HG03432 (cell line): Measurements from ENCODE around the gene IGDCC3.

Experiments
- ATAC-seq: cut with Tn5 transposase; IDR thresholded peaks from one replicate; pipeline ENCODE4 v1.9.1; 2021; ENCODE audit warnings: mild to moderate bottlenecking, moderate library complexity; ENCODE audit not compliant: unreplicated experiment

The IGDCC3 gene

DNA sequence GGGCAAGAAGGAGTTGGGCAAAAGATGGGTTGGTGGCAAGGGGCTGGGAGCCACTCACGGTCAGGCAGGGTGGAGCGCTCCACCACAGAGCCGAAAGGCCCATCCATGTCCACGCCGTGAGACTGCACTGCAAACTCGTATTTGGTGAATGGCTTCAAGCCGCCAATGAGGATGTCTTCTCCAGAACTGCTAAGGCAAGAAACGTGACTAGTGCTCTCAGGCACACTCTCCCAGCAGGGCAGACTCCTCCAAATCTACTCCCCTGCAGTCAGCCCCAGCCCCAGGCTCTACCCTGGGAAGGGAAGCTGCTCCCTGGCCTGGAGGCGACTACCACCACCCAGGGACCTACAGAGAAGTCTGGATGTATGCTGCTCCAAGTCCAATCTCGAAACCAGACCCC is 11.4 kb upstream of the IGDCC3 start:
- no peak for ATAC-seq

DNA sequence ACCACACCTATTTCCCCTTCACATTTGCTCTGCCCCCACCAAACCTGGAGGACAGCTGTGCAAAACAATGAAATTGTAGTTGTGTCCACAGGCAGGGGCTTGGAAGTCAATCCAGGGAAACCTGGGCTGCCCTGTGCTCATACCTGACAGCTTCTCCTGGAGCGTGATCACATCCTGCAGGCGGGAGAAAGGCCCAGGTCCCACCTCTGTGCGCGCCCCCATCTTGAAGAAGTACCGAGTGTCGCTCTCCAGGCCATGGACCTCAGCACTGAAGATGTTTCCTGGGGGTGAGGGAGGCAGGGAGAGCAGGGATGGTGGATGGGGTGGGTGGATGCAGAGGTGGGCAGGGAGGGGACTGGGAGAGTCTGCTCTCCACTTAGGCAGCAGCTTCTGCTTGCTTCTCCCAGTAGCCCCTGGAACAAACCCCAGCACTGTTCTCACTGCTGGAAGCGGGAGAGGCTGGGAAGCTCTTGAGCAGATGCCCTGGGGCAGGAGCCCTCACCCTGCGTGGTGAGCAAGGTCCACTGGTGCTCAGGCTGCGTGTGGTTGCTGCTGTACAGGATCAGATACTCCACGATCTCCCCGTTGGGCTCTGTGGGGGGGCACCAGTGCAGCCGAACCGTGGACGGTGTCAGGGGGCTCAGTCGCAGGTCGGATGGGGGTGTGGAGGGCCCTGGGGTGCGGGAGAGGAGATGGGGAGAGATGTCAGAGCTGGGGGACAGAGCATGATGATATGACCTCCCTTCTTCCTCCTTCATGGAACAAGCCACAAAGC is 10.7 kb upstream of the IGDCC3 start:
- no peak for ATAC-seq

DNA sequence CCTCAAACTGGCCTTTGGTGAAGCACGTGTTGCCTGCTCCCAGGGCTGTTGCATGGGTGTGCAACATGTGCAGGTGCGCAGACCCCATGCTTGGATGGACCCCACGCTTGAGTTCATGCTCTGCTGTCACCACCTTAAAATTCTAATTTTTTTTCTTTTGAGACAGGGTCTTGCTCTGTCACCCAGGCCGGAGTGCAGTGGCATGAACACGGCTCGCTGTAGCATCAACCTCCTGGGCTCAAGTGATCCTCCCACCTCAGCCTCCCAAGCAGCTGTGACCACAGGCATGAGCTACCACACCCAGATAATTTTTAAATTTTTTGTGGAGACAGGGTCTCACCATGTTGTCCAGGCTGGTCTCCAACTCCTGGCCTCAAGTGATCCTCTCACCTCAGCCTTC is 9.1 kb upstream of the IGDCC3 start:
- no peak for ATAC-seq

DNA sequence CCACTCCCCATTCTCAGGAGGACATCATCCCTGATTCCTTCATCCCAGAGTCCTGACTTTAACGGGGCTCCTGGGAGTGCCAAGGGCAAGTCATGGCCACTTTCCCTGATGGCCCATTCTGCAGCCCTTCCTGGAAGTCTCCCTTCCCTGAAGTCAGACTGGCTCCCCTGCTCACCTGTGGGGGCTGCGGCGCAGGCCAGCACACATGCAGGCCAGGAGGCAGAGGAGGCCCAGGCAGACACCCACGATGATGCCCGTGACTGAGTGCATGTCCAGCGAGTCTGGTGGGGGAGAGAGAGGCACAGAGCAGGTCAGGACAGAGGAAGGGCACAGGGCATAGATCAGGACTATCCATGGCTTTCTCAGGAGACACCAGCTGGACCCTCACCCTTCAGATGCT is 8.6 kb upstream of the IGDCC3 start:
- ATAC-seq: no peak

DNA sequence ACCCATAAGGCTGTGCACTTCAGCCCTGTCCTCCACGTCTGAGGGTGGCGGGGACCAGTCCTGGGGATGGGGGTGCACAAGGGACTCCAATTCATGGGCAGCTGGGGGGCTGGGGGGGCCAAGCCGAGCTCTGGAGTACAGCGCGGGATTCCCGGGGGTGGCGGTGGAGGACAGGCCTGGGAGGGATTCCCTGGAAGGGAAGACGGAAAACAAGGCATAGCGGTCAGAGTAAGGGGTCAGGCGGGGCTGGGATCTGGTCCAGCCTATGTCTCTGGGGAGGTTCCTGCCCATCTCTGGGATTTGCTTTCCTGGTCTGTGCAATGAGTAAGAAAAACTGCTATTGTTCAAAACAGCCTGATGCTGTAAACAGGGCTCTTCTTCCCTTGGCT is 8.1 kb upstream of the IGDCC3 start:
- ATAC-seq: no peak

DNA sequence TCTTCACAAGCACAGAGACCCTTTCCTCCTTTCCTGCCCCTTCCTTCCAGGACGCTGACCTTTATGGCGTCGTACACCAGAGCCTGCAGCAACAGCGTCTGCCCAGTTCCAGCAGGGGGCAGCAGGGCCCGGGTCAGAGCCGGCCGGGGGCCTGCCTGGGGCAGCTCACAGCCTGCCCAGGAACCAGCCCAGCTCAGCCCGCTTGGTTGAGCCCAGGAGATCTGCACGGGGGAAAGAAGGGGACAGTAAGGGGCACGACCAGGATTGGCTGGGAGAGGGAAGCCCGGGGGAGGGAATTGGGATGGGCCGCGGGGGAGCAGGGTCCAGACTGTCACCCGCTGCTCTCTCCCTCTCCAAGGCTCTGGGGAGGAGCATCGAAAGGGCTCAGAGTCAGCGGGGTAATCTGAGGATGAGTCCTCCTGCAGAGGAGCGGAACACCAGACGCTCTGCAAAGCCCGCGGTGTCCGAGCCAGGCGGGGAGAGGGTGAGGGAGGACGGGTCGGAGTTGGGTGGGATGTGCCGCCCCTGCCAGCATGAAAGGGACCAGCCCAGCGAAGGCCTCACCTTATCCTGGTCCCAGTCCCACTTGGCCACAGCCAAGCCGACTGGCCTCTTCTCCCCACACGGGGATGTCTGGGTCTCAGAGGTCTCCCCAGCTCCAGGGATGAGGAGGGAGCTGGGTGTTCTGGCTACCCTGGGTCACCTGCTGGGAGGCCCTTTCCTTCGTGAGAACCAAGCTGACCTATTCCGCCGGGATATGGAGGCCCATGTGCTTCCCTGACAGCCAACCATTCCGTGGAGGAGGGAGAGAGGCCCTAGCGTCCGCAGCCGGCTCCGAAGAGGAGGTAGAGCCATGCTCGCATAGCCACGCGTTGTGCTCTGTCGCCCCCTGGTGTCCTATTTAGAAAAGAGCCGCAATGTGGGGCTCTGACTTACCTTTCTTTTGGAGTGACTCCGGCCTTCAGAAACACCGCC is 7.4 kb upstream of the IGDCC3 start:
- peak; percentile 73 for ATAC-seq

DNA sequence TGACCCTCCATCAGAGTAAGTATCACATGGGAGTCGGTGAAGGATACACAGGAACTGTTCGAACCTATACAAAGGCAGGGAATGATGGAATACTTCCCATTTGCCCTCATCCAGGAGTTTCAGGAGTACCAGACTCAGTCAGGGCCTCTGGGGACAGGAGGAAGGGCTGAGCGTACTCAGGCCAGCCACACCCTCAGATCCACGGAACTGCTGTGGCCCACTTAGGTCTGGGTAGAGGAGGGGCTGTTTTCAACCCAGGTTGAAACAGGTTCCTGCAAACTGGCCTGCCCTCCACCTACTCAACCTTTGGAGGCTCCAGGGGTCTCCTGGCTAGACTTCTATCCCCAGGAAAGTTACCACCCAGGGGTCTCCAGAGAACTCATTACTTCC is 6.7 kb upstream of the IGDCC3 start:
- ATAC-seq: peak; percentile 14

DNA sequence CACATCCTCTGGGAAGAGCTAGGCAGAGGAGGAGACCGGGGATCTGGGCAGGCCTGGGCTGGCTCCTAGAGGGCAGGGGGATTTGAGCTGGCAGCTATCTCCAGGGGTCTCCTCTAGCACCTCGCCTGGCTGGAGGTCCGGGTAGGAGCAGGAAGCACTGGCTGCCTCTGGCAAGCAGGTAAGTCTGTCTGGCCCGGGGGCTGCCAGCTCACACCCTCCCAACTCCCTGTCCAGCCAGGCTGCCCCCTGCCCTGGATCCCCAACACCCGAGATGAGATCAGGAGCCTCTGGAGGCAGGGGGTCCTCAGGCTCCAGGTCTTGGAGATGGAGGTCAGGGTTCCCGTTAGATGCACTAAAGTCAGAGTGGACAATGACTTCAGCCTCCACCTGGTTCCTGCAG is 6.2 kb upstream of the IGDCC3 start:
- no peak for ATAC-seq

DNA sequence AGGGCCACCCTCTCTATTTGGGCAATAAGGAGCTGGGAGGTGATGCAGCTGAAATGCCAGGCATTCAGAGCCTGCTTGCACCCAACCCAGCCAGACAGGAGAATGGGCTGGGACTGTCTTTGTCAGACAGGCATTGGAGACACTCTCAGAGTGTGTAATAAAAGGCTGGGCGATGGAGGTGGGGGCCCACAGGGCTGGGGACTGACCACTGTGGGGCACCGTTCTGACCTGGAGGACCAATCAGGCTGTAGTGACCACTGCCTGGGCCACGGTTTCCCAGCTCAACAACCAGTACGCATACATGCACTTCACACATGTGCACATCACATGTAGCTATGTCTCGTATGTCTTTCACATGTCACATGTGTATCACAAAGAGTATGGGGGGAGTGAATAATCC is 5.7 kb upstream of the IGDCC3 start:
- no peak for ATAC-seq

DNA sequence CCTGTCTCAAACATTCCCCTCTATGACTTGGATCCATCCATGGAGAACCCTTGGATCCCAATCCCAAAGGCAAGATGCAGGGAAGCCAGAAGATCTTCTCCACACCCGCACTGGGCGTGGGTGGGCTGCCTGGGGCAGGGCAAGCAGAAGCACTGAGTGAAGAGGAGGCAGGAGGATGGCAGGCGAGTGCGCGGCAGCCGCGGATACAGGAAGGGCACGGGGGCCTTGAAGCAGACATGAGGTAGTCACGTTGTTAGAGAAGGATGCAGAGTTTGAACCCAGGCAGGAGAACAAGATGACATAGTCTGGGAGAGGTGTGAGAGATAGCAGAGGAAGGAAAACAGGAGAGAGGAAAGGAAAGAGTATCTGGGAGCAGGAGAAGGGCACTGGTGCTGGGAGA is 5.1 kb upstream of the IGDCC3 start:
- no peak for ATAC-seq

DNA sequence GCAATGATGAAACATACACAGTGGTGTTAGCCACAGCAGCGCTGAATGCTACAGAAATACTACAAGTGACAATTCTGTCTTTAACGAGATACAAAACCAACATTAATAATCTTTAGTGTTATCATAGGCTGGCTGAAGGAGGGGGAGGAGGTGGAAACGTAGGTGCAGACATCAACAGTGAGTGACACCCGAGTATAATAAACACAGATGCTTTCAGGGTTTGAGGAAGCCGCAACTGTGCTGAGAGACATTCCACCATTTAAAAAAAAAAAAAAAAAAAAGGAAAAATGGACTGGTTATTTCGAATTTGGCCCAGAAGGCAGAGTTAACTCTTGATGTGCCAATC is 4.3 kb upstream of the IGDCC3 start:
- no peak for ATAC-seq

DNA sequence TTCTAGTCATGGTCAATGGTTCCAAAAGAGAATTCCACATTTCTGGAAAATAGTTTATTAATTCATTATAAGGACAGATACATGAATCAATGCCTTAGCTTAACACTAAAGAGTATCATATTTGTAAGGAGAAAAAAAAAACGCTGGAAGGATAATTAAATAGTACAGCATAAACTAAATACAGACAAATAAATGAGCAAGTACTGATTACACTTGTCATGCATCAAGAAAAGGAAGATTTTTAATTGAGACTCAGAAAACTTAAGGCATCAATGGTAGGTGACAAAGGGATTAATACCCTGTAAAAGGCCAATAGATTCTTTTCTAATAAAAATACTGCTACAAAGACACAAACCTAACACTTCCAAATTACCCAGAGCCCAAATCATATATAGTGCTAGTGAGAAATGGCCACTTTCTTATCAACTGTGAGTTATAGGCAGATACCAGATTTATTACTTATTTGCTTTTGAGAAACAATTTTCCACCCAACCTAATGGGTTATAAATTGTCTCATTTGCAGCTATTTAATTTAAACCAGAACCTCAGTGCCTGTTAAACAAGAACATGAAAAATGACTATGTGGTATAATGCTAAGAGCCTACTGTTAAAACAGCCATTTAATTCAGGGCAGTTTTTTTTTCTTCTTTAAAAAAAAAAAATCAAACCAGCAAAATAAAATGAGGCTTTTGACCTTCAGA is 3.8 kb upstream of the IGDCC3 start:
- ATAC-seq: no peak

DNA sequence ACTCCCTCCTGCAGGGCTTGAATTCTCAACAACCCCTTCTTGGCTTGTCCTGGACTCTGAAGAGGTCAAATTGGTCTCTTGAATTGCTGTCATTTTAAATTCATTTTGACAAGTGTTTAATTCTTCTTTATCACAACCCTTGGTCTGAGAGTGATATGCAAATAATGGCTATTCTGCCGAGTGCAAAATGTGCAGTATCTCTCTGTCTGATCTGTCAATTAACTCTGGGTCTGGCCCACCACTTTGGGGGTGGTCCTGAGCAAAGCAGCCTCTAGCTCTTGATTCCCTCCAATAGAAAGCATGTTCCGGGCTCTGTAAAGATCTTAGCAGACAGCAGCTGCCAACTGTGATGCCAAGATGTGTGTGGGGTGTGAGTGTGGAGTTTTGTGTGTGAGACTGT is 2.2 kb upstream of the IGDCC3 start:
- ATAC-seq: no peak

DNA sequence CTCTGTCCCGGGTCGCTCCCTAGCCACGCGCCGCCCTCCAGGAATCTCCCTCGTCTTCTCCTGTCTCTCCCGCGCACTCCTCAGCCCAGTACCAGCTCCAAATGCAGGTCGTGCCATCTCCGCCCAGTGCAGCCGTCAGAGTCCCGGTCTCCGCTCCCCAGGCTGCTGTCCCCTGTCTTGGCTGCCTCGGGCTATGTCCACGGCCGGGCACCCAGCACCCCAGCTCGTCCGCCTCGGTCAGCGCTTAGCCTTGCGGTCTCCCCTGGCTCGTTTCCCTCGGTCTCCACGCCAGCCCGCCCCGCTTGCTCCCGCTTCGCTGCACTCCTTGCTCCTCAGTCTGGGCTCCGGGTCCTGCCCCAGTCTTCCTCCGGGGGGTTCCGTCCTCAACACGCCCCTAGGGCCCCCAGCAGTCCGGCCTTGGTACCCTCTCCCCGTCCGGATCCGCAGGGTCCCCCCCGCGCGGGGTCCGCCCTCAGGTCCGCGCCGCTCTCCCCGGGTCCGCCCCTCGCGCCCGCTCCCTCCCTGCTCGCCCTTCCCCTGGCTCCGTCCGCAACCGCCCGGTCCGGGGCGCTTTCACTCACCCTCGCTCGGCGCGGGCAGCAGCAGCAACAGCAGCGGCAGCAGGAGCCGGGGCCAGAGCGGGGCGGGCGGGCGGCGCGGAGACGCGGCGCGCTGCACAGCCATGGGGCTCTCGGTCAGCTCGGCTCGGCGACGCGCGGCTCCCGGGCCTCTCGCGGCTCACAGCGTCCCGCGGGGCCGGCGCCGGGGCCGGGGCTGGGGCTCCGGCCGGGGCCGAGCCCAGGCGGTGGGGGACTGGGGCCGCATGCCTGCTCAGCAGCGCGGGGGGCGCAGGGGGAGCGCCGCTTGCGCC is 462 bp downstream of the IGDCC3 start:
- ATAC-seq: no peak

DNA sequence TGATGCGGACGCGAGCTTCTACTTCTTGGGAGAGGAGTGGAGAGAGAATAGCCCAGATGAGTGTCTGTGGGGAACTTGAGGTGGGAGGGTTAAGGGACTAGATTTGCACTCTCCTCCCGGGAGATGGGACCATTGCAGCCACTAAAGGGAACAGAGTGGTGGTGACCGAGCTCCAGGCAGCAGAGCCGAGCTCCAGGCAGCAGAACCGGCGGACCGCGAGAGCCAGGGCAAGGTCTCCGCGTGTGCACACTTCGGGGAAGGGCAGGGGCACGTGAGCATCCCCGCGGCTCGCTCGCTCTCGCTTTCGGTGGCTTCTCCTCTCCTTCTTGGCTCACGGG is 1.1 kb downstream of the IGDCC3 start:
- no peak for ATAC-seq

DNA sequence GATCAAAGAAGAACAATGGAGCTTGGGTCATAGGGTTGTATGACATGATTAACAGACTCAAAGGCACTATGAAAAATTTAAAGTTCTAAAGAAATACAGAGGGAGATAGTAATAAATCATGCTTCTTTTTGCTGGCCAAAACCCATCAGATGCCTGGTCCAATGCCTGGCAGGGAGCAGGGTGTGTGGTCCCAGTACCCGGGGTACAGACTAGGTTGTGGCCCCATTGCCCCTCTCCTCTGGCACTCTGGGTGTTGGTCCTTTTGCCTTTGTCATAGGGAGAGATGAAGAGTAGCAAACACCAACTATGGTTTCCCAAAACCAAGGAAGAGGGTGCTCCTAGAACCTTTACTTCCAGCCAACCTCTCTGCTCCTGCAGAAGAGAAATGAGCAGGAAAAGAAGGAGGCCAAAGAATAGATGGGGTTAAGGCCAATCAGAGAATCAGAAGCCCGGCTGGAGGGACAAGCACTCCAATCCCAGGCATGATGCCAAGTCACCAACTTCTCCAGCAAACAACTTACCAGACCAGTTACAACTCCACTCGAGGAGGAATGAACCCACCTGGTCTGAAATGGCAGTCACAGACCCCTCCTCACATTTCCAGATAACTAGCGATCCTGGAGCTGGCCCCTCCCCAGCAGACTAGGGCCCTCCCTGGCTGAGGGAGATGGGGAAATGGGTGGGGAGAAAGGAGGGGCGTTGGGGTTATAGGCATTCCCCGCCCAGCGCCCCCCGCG is 1.8 kb downstream of the IGDCC3 start:
- ATAC-seq: no peak

DNA sequence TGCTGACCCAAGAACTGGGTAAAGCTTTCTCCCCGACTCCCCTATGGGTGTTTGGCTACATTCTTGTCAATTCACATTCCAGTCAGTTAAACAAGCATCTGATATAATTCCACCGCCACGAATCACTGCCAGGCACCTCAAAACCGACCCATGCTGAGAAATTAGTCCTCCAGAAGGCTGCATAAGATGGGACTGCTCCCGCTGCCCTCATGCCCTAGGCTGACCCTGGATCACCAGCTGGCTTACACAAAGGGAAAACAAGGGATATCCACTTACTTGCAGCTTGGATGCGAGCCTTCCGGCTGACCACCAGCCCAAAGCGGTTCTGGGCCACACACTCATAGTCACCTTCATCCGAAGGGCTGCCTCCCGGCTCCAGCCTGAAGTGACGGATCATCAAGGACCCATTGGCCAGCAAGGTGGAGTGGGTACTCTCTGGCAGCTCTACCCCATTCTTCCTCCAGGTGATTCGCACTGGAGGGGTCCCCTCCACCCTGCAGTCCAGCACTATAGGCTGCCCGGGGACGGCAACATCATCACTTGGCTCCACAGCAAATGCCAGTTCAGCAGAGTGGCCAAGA is 2.9 kb downstream of the IGDCC3 start:
- no peak for ATAC-seq

DNA sequence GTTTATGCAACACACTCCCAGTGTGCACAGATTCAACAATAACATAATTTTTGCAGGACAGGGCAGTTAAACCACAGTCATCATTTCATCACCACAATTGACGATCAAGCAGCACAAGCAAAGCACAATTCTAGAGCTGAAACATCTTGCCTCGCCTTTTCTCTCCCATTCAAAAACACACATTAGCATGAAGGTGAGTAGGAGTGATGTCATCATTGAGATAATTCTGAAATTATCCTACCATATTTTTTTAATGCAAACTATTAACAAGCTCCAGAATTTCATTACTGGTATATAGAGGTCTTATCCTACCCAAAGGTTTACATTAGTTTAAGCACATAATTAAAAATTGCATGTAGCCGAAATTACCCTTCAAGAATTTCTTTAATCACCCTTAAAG is 3.5 kb downstream of the IGDCC3 start:
- ATAC-seq: no peak

DNA sequence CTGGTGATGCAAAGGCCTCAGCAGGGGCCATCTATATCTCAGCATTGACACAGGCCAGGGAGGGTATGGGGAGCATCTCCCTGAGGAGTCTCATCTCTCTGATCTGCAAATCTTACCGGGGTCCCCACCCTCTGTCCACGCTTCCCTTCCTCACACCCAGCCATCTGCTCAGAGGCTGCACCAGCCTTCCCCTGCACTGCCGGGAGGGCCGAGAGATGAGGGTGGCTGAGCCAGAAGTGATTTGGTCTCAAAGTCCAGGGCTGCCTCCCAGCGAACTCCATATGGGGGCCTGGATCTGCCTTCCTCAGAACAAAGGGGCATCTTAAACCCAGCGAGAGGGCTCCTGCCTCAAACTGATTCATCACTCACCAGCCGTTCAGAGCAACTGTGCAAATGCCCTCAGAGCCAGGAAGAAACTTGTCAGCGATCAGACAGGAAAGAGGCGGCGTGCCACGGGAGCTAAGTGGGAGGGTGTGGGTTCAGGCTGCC is 4.6 kb downstream of the IGDCC3 start:
- ATAC-seq: no peak

DNA sequence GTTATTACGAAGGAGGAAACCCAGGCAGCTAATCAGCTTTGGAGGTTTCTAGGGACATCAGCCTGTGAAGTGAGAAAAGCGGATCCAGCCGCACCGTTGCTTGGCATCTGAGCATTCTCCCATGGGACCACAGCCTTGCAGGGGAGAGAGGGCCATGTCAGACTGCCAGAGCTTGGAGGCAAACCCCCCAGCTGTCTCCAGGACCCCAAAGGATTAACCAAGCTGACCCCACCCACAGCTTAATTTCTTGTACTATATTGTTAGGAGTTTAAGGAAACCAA is 5.1 kb downstream of the IGDCC3 start:
- no peak for ATAC-seq
